Neural cell (in vitro differentiated cells): ENCODE results near the gene CLPSL2. TPM values are rescaled to one million over a fixed set of nuclear protein-coding genes. Genes with fewer than 3 reads are reported as not detected.

Source experiments
- H2AFZ ChIP-seq: fragments of 200-600, 300-800 bp; sonication (generic), shearing (Covaris generic); 2 replicates; pipeline ENCODE4 v1.6.0; 2014; ENCODE audit warnings: low read depth, mild to moderate bottlenecking, antibody characterized with exemption, low read length, moderate library complexity
- H3F3A ChIP-seq: fragments of 200-600 bp; shearing (Covaris generic); 2 replicates; pipeline ENCODE4 v1.6.1; 2016; ENCODE audit warnings: mild to moderate bottlenecking, moderate library complexity, mixed read lengths, antibody characterized with exemption, low read length; ENCODE audit not compliant: insufficient read depth, poor library complexity, severe bottlenecking
- H3K27ac ChIP-seq: fragments of 200-600, 300-800 bp; sonication (generic), shearing (Covaris generic); 2 replicates; pipeline ENCODE4 v1.5.1; 2014; ENCODE audit warnings: mild to moderate bottlenecking, low read length, moderate library complexity
- H3K27me3 ChIP-seq: fragments of 300-800, 200-600 bp; sonication (generic), shearing (Covaris generic); 2 replicates; pipeline ENCODE4 v1.6.0; 2014; ENCODE audit warnings: mild to moderate bottlenecking, low read depth, low read length, moderate library complexity; ENCODE audit not compliant: insufficient read depth
- H3K36me3 ChIP-seq: fragments of 300-800, 200-600 bp; sonication (generic), shearing (Covaris generic); 2 replicates; pipeline ENCODE4 v1.5.1; 2014; ENCODE audit warnings: mild to moderate bottlenecking, antibody characterized with exemption, low read length, moderate library complexity; ENCODE audit not compliant: insufficient read depth
- H3K4me2 ChIP-seq: fragments of 300-800, 200-600 bp; sonication (generic), shearing (Covaris generic); 2 replicates; pipeline ENCODE4 v1.6.0; 2014; ENCODE audit warnings: mild to moderate bottlenecking, low read length
- H3K4me3 ChIP-seq: fragments of 300-800, 200-600 bp; sonication (generic), shearing (Covaris generic); 2 replicates; pipeline ENCODE4 v1.5.1; 2014; ENCODE audit warnings: mild to moderate bottlenecking, low read length, moderate library complexity
- H3K79me2 ChIP-seq: fragments of 200-600 bp; shearing (Covaris generic); replicated peaks from 2 replicates; pipeline ENCODE4 v1.6.0; 2014; ENCODE audit warnings: mild to moderate bottlenecking, low read length, moderate library complexity; ENCODE audit not compliant: insufficient read depth
- H3K9ac ChIP-seq: fragments of 300-800, 200-600 bp; sonication (generic), shearing (Covaris generic); 2 replicates; pipeline ENCODE4 v1.6.1; 2016; ENCODE audit warnings: mild to moderate bottlenecking, low read length, mixed read lengths
- H3K9me2 ChIP-seq: fragments of 200-600 bp; shearing (Covaris generic); 2 replicates; pipeline ENCODE4 v1.6.1; 2016; ENCODE audit warnings: mild to moderate bottlenecking, low read length, mixed read lengths; ENCODE audit not compliant: insufficient read depth
- H3K9me3 ChIP-seq: fragments of 200-600, 300-800 bp; sonication (generic), shearing (Covaris generic); 2 replicates; pipeline ENCODE4 v1.6.1; 2016; ENCODE audit warnings: mild to moderate bottlenecking, mixed run types, low read length, moderate library complexity, mixed read lengths
- H4K20me1 ChIP-seq: fragments of 200-600 bp; shearing (Covaris generic); 2 replicates; pipeline ENCODE4 v1.6.1; 2016; ENCODE audit warnings: mild to moderate bottlenecking, mixed run types; ENCODE audit not compliant: insufficient read depth
- CTCF ChIP-seq: fragments of 450-650 bp; IDR thresholded peaks from 2 replicates; pipeline ENCODE4 v1.5.1; 2014; ENCODE audit warnings: antibody characterized with exemption, mild to moderate bottlenecking, moderate library complexity; ENCODE audit not compliant: poor library complexity, severe bottlenecking
- EP300 ChIP-seq: fragments of 450-650 bp; conservative IDR thresholded peaks from 2 replicates; pipeline ENCODE4 v1.6.1; 2014; ENCODE audit warnings: antibody characterized with exemption, mild to moderate bottlenecking, moderate library complexity; ENCODE audit not compliant: poor library complexity, severe bottlenecking
- EZH2 ChIP-seq: fragments of 200-600, 300-800 bp; shearing (Covaris generic), sonication (generic); IDR thresholded peaks from 2 replicates; pipeline ENCODE4 v1.6.1; 2014; ENCODE audit warnings: antibody characterized with exemption, low read length, borderline replicate concordance, mild to moderate bottlenecking; ENCODE audit not compliant: insufficient read depth, poor library complexity, severe bottlenecking
- MXI1 ChIP-seq: fragments of 450-650 bp; conservative IDR thresholded peaks from 2 replicates; pipeline ENCODE4 v1.6.1; 2014; ENCODE audit warnings: antibody characterized with exemption, mild to moderate bottlenecking; ENCODE audit not compliant: poor library complexity, severe bottlenecking
- POLR2AphosphoS5 ChIP-seq: IDR thresholded peaks from 2 replicates; pipeline ENCODE4 v1.6.1; 2012
- RAD21 ChIP-seq: fragments of 450-650 bp; conservative IDR thresholded peaks from 2 replicates; pipeline ENCODE4 v1.6.1; 2014; ENCODE audit warnings: antibody characterized with exemption, mild to moderate bottlenecking, moderate library complexity
- SMC3 ChIP-seq: fragments of 450-650 bp; conservative IDR thresholded peaks from 2 replicates; pipeline ENCODE4 v1.6.1; 2014; ENCODE audit warnings: antibody characterized with exemption, mild to moderate bottlenecking, moderate library complexity; ENCODE audit not compliant: poor library complexity
- TAF1 ChIP-seq: IDR thresholded peaks from 2 replicates; pipeline ENCODE4 v1.6.1; 2012; ENCODE audit warnings: low read depth
- polyA plus RNA-seq: library from polyadenylated mRNA; depleted of rRNA; stranded (reverse); fragments of >200 nt; gene quantifications from 2 replicates; pipeline ENCODE4 v1.2.3, GENCODE V29; 2014
- TF ChIP-seq, protein P1 (sequence below): IDR thresholded peaks from 2 replicates; pipeline ENCODE4 v1.6.1; 2012; ENCODE audit warnings: borderline replicate concordance

Gene CLPSL2
- polyA plus RNA-seq, 1 donor from 2014 or later, result not detected

GRCh38 chr6:35727935-35728682, 48.3 kb upstream of the CLPSL2 start:
- peak overlapping the region; percentile 82 for H3K27ac ChIP-seq
- H3K79me2 ChIP-seq, result no peaks in the 10 kb centered on the region

DNA sequence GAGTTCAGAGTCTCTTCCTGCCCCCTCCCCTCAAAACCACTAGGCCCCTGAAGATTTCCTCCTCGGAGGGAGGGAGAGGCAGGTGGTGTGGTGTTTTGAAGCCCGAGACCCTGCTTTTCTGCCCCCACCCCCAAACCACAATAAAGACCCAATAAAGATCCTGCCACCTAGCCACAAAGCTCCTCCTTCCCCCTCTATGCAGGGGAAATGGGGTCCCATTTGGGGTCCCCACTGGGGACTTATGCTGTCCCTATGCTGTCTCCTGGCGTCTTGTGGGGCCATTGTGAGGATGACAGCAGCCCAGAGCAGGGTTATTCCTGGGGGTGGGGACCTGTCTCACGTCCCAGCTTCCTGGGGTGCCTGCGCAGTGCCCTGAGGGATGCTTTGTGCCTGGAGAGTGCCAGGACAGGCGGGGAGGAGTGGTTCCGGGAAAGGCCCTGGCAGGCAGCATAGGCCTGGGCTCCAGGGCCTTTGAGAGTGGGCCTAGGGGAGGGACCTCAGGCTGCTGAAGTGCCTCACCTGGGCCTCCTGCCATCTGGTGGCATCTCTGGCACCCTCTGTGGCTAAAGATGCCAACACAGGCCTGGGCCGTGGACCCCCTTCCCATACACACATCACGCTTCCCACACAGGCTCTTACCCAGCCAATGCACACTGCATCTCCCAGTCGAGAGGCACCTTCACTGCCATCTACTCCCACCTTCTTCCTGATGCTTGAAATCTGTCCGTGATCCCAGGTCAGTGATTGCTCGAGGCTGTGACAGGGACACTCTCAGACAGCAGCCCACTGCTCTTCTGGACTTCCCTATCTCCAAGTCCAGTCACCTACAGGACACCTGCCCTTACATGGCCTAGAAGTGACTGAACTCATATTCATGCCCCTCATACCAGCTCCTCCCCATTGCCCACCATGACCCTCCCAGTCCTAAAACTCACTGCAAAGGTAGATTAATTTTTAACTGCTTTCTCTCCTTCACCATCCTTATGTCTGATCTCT, 47.4 kb upstream of the CLPSL2 start:
- H2AFZ ChIP-seq, result no peak overlapping the region
- no peak overlapping the region for H3K4me2 ChIP-seq

More at GRCh38 chr6:35727935-35728682, 48.3 kb upstream of the CLPSL2 start:
- Histone ChIP-seq H4K20me1 (no peaks in the 10 kb centered on the region), H2AFZ (peak overlapping the region; percentile 94), H3K4me2 (peak overlapping the region; percentile 91), H3K27me3 (no peaks in the 10 kb centered on the region), H3K9me2 (no peaks in the 10 kb centered on the region), H3K36me3 (no peaks in the 10 kb centered on the region), H3K9me3 (no peaks in the 10 kb centered on the region), H3F3A (peaks cover 5% of the 10 kb centered on the region), H3K4me3 (peak overlapping the region; percentile 83), H3K9ac (peak overlapping the region; percentile 90)
- TF ChIP-seq CTCF (no peak), SMC3 (peak; percentile 7), EZH2 (no peak), MXI1 (peak; percentile 62)

More for the DNA sequence above, 47.4 kb upstream of the CLPSL2 start:
- Histone ChIP-seq H3K9me3 (no peaks in the 10 kb centered on the region), H3K27ac (no peak overlapping the region), H3F3A (peaks cover 5% of the 10 kb centered on the region), H3K36me3 (no peaks in the 10 kb centered on the region), H3K27me3 (no peaks in the 10 kb centered on the region), H3K4me3 (peak overlapping the region; percentile 83), H4K20me1 (no peaks in the 10 kb centered on the region), H3K9ac (peak overlapping the region; percentile 90), H3K9me2 (no peaks in the 10 kb centered on the region), H3K79me2 (no peaks in the 10 kb centered on the region)
- TF ChIP-seq MXI1 (no peak), POLR2AphosphoS5 (no peak), EZH2 (no peak), TAF1 (no peak), RAD21 (no peak), SMC3 (no peak), CTCF (no peak), EP300 (no peak)
- TF ChIP-seq, protein P1, sequence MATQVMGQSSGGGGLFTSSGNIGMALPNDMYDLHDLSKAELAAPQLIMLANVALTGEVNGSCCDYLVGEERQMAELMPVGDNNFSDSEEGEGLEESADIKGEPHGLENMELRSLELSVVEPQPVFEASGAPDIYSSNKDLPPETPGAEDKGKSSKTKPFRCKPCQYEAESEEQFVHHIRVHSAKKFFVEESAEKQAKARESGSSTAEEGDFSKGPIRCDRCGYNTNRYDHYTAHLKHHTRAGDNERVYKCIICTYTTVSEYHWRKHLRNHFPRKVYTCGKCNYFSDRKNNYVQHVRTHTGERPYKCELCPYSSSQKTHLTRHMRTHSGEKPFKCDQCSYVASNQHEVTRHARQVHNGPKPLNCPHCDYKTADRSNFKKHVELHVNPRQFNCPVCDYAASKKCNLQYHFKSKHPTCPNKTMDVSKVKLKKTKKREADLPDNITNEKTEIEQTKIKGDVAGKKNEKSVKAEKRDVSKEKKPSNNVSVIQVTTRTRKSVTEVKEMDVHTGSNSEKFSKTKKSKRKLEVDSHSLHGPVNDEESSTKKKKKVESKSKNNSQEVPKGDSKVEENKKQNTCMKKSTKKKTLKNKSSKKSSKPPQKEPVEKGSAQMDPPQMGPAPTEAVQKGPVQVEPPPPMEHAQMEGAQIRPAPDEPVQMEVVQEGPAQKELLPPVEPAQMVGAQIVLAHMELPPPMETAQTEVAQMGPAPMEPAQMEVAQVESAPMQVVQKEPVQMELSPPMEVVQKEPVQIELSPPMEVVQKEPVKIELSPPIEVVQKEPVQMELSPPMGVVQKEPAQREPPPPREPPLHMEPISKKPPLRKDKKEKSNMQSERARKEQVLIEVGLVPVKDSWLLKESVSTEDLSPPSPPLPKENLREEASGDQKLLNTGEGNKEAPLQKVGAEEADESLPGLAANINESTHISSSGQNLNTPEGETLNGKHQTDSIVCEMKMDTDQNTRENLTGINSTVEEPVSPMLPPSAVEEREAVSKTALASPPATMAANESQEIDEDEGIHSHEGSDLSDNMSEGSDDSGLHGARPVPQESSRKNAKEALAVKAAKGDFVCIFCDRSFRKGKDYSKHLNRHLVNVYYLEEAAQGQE, result no peak
